Gastrocnemius medialis (tissue), 4 donors: ENCODE results near the gene LHFPL2.

ENCODE experiments used
- POLR2A ChIP-seq, 2 donors: fragments of 450-650 bp; IDR thresholded peaks; one replicate each; pipeline ENCODE4 v1.6.1; 2017; ENCODE audit warnings: antibody characterized with exemption in 2 of 2, mild to moderate bottlenecking in 2 of 2, moderate library complexity in 2 of 2
- TF ChIP-seq, protein P1 (sequence below), 5 experiments: fragments of 450-650 bp in 3 of 5; fragments of 200-600 bp in 2 of 5; sonication (generic) in 2 of 5; IDR thresholded peaks in 4 of 5; conservative IDR thresholded peaks in 1 of 5; 1 replicate in 4 of 5; 2 replicates in 1 of 5; pipeline ENCODE4 v1.5.1; 2016 to 2019; ENCODE audit warnings: antibody characterized with exemption in 5 of 5, mild to moderate bottlenecking in 3 of 5, moderate library complexity in 3 of 5

GRCh38 chr5:78614816-78615215 is 33.8 kb downstream of the LHFPL2 start:
- TF ChIP-seq, protein P1, sequence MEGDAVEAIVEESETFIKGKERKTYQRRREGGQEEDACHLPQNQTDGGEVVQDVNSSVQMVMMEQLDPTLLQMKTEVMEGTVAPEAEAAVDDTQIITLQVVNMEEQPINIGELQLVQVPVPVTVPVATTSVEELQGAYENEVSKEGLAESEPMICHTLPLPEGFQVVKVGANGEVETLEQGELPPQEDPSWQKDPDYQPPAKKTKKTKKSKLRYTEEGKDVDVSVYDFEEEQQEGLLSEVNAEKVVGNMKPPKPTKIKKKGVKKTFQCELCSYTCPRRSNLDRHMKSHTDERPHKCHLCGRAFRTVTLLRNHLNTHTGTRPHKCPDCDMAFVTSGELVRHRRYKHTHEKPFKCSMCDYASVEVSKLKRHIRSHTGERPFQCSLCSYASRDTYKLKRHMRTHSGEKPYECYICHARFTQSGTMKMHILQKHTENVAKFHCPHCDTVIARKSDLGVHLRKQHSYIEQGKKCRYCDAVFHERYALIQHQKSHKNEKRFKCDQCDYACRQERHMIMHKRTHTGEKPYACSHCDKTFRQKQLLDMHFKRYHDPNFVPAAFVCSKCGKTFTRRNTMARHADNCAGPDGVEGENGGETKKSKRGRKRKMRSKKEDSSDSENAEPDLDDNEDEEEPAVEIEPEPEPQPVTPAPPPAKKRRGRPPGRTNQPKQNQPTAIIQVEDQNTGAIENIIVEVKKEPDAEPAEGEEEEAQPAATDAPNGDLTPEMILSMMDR (IDR thresholded peaks at IDR 0.05 in 4 of 5, conservative IDR thresholded peaks at IDR 0.05 in 1 of 5): no peak
- no peak for TF ChIP-seq POLR2A (IDR thresholded peaks at IDR 0.05)
